HCT116 (cell line): ENCODE measurements around the gene CDC14A. TPM values are rescaled to one million over a fixed set of nuclear protein-coding genes. Genes with fewer than 3 reads are reported as not detected.

Experiments used
- ATAC-seq: fragments of 200-7000 bp; cut with Tn5 transposase; 2 replicates; pipeline ENCODE4 v1.9.1; 2020; ENCODE audit warnings: mild to moderate bottlenecking, moderate library complexity
- BruUV-seq: library from RNA; stranded (reverse); fragments of 400-500 nt; replicated peaks from 2 replicates; lab custom pipeline; 2021; lab: Mats Ljungman, UMichigan
- CTCF ChIA-PET: fragments of 300-600 bp; sonication (Branson Sonifier 250); formaldehyde crosslinking; loops from one replicate; lab custom pipeline; 2021; ENCODE audit warnings: antibody characterized with exemption; lab: Charles Lee
- POLR2A ChIA-PET: fragments of 300-600, 350-600 bp; sonication (Branson Sonifier 250); formaldehyde crosslinking; loops from one replicate; lab custom pipeline; 2021; ENCODE audit warnings: antibody characterized with exemption; lab: Charles Lee
- RAD21 ChIA-PET, 2 experiments: fragments of 300-600 bp; sonication (Branson Sonifier 250); formaldehyde crosslinking; loops; one replicate each; lab custom pipeline; 2023; ENCODE audit warnings: low total read pairs in 2 of 2; ENCODE audit not compliant: uncharacterized antibody in 2 of 2, unreplicated experiment in 2 of 2, low non-redundant PET in 1 of 2; lab: Charles Lee
- DNase-seq: peaks from one replicate; pipeline ENCODE4 v3.0.0-alpha.2; 2010; ENCODE audit warnings: low read depth, low spot score
- H2AFZ ChIP-seq: fragments of 200-600 bp; shearing (Covaris generic), sonication (generic); 2 replicates; pipeline ENCODE4 v1.6.1; 2017; ENCODE audit warnings: low read depth, mixed run types, mixed read lengths, antibody characterized with exemption, low read length; ENCODE audit not compliant: poor library complexity, severe bottlenecking
- H3K27ac ChIP-seq: 2 replicates; pipeline ENCODE4 v1.5.1; 2012; ENCODE audit warnings: low read depth, low read length
- H3K27me3 ChIP-seq: fragments of 200-600 bp; sonication (generic); 2 replicates; pipeline ENCODE4 v1.6.1; 2016; ENCODE audit warnings: mixed run types, low read length, mixed read lengths; ENCODE audit not compliant: insufficient read depth
- H3K36me3 ChIP-seq, 2 experiments: fragments of 200-500 bp in 1 of 2; fragments of 200-600 bp in 1 of 2; sonication (Bioruptor generic) in 1 of 2; sonication (generic) in 1 of 2; 2 replicates each; pipeline versions ENCODE4 v1.5.1 to v1.6.1; 2014 to 2016; ENCODE audit warnings: low read length in 2 of 2, inconsistent platforms in 1 of 2, mixed read lengths in 1 of 2, mixed run types in 1 of 2; ENCODE audit not compliant: insufficient read depth in 2 of 2, control insufficient read depth in 1 of 2
- H3K4me1 ChIP-seq, 2 experiments: fragments of 200-600 bp in 1 of 2; sonication (generic) in 1 of 2; 2 replicates each; pipeline versions ENCODE4 v1.5.1 to v1.6.1; 2012 to 2017; ENCODE audit warnings: low read length in 2 of 2, inconsistent platforms in 1 of 2, mild to moderate bottlenecking in 1 of 2, mixed read lengths in 1 of 2, mixed run types in 1 of 2, moderate library complexity in 1 of 2; ENCODE audit not compliant: insufficient read depth in 2 of 2, control insufficient read depth in 1 of 2
- H3K4me2 ChIP-seq: fragments of 200-600 bp; sonication (generic); 2 replicates; pipeline ENCODE4 v1.6.1; 2017; ENCODE audit warnings: mixed run types, low read length, mixed read lengths
- H3K4me3 ChIP-seq, 2 experiments: fragments of 200-600 bp in 1 of 2; sonication (generic) in 1 of 2; replicated peaks in 1 of 2; 2 replicates each; pipeline ENCODE4 v1.5.1; 2011 to 2016; ENCODE audit warnings: low read length in 2 of 2, control low read depth in 1 of 2, low read depth in 1 of 2, mild to moderate bottlenecking in 1 of 2, mixed read lengths in 1 of 2, mixed run types in 1 of 2
- H3K79me2 ChIP-seq: fragments of 200-600 bp; sonication (generic); 2 replicates; pipeline ENCODE4 v1.6.1; 2017; ENCODE audit warnings: mild to moderate bottlenecking, mixed run types, low read length, moderate library complexity, mixed read lengths; ENCODE audit not compliant: insufficient read depth
- H3K9ac ChIP-seq: fragments of 200-600 bp; sonication (generic); 2 replicates; pipeline ENCODE4 v1.6.1; 2016; ENCODE audit warnings: low read length, mixed read lengths
- H3K9me2 ChIP-seq: fragments of 200-600 bp; sonication (generic), shearing (Covaris generic); 2 replicates; pipeline ENCODE4 v1.6.1; 2017; ENCODE audit warnings: mixed run types, mild to moderate bottlenecking, moderate library complexity; ENCODE audit not compliant: insufficient read depth
- H3K9me3 ChIP-seq, 2 experiments: fragments of 200-500 bp in 1 of 2; fragments of 200-600 bp in 1 of 2; sonication (Bioruptor generic) in 1 of 2; sonication (generic) in 1 of 2; 2 replicates each; pipeline ENCODE4 v1.6.1; 2014 to 2017; ENCODE audit warnings: low read length in 2 of 2, mixed read lengths in 2 of 2, inconsistent platforms in 1 of 2, low read depth in 1 of 2, mild to moderate bottlenecking in 1 of 2, mixed run types in 1 of 2, moderate library complexity in 1 of 2; ENCODE audit not compliant: control insufficient read depth in 1 of 2, insufficient read depth in 1 of 2
- H4K20me1 ChIP-seq: fragments of 200-600 bp; sonication (generic), shearing (Covaris generic); 2 replicates; pipeline ENCODE4 v1.6.1; 2017; ENCODE audit warnings: mixed run types, mild to moderate bottlenecking, moderate library complexity; ENCODE audit not compliant: insufficient read depth
- CBX3 ChIP-seq: IDR thresholded peaks from 2 replicates; pipeline ENCODE4 v1.6.1; 2012; ENCODE audit warnings: low read depth
- POLR2AphosphoS5 ChIP-seq: IDR thresholded peaks from 2 replicates; pipeline ENCODE4 v1.6.1; 2011; ENCODE audit warnings: mild to moderate bottlenecking, low read depth, low read length, moderate library complexity
- RAD21 ChIP-seq: IDR thresholded peaks from 2 replicates; pipeline ENCODE4 v1.6.1; 2012; ENCODE audit warnings: low read depth, mild to moderate bottlenecking
- SIN3A ChIP-seq: IDR thresholded peaks from 2 replicates; pipeline ENCODE4 v1.6.1; 2012; ENCODE audit warnings: low read depth
- YY1 ChIP-seq: IDR thresholded peaks from 2 replicates; pipeline ENCODE4 v1.6.1; 2011; ENCODE audit warnings: low read length, low read depth, moderate library complexity, mild to moderate bottlenecking; ENCODE audit not compliant: insufficient replicate concordance; ENCODE audit errors: extremely low read depth
- intact Hi-C: fragments of 100-400 bp; cut with micrococcal nuclease; formaldehyde crosslinking; loops from 2 replicates; pipeline ENCODE4 v1.10.0; 2022
- total RNA-seq: library from RNA; stranded (reverse); gene quantifications from one replicate; pipeline ENCODE4 v1.2.1, GENCODE V29; 2021; ENCODE audit not compliant: unreplicated experiment
- TF ChIP-seq, protein P1 (sequence below): IDR thresholded peaks from 2 replicates; pipeline ENCODE4 v1.6.1; 2012
- TF ChIP-seq, protein P2 (sequence below), 3 experiments: fragments of 200-600 bp in 1 of 3; sonication (generic) in 1 of 3; IDR thresholded peaks in 2 of 3; conservative IDR thresholded peaks in 1 of 3; 2 replicates each; pipeline ENCODE4 v1.5.1; 2012 to 2017; ENCODE audit warnings: low read depth in 2 of 3, low read length in 2 of 3, antibody characterized with exemption in 1 of 3, borderline replicate concordance in 1 of 3, control low read depth in 1 of 3, mild to moderate bottlenecking in 1 of 3, mixed read lengths in 1 of 3, mixed run types in 1 of 3, moderate library complexity in 1 of 3; ENCODE audit not compliant: insufficient read depth in 1 of 3

Gene CDC14A
- total RNA-seq, 1 experiment from 2014 or later = 5.1 TPM

DNA sequence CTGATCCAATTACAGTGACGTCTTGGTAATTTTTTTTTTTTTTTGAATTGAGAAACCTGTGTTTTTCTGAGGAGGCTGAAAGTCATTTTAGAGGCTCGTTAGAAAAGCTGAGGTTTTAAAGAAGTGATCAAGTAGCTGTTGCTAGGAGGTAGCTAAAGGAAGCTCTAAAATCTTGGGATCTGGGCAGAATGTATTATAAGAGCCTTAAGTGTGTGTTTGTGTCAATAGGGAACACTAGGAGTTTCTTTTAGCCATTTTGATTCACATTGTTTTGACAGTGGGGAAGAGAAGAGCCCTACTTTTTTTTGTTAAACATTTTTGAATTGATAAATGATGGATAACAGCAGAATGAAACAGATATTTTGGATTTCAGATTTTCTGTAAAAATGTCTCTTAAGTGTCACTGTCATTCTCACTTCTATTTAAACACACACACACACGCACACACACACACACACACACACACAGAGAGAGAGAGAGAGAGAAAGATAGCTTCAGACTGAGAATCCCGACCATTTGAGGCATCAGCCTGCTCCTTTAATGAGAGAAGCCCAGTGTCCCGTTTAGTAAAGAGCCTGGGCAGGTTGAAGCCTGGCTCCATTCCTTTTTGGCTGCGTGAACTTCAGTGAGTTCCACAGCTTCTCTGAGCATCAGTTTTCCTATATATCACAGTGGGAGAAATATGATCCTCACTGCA is 106.5 kb downstream of the CDC14A start:
- no peak overlapping the region for H3K27ac ChIP-seq
- H3K36me3 ChIP-seq = no peaks in the 10 kb centered on the region
- no peaks in the 10 kb centered on the region for H3K9me3 ChIP-seq
- no peaks in the 10 kb centered on the region for H3K9me2 ChIP-seq
- H4K20me1 ChIP-seq = no peaks in the 10 kb centered on the region
- ChIA-PET CTCF (interaction anchor here (0.6 to 2.9 kb wide), 14 partner anchors 11 to 932 kb away, joined by 3 to 36 read pairs (median 4); partner anchors contain the start of genes DBT and TRMT13), POLR2A (no interaction called here)
- H3K27me3 ChIP-seq = no peaks in the 10 kb centered on the region
- H3K4me1 ChIP-seq = no peaks in the 10 kb centered on the region
- no peak for TF ChIP-seq SIN3A
- TF ChIP-seq, all 23 proteins: peak for 0
- peak overlapping the region; percentile 47 for H2AFZ ChIP-seq
- H3K9ac ChIP-seq = no peak overlapping the region
- 0 out of 2 replicates have a peak, but pooled peaks have one; percentile 18 for ATAC-seq
- peak overlapping the region; percentile 2; the same call in 1 of the 2 replicates for H3K4me2 ChIP-seq
- no TSS peak for BruUV-seq
- H3K4me3 ChIP-seq = no peak overlapping the region
- intact Hi-C loops = loop anchor here (1.0 to 10.0 kb wide), 4 partner anchors 327 to 1274 kb away; partner anchors contain the start of genes SASS6 and TRMT13
- RAD21 ChIA-PET = interaction anchor here (0.6 to 1.7 kb wide), 5 partner anchors 284 to 489 kb away, joined by 3 to 9 read pairs (median 3); partner anchors contain the start of gene SLC35A3 (in 1 of the 2)
- H3K79me2 ChIP-seq = no peaks in the 10 kb centered on the region
- DNase-seq = no peak

DNA sequence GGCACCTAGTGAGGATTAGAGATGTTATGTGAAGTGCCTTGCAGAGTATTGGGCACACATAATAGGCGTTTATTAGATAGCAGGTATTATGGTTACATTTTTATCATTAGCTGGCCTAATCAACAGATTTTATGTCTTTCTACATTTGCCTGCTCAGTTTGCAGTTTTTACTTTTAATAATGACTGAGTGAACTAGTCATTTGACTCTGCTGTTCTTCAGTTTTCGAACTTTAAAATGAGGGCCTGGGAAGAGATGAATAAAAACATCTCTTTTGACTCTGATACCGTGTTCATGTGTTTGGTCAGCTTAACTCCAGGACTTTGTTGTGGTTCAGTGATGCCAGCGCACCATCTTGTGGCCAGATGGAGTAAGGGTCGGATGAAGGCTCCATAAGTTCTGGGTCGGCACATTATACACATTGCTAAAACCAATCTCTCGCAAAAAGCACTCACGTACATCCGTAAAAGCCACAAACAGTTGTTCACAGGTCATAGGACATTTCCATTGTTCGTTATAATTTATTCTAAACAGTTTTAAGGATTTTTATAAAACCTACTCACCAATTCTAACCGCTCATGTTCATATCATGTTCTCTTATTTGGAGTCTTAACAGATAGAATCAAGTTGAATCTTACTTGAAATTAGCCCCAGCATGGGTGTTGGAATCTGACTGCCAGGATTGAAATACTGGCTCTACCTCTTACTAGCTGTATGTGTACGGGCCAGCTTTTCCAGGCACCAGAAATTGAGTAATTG is 107.2 kb downstream of the CDC14A start:
- Histone ChIP-seq H3K79me2 (no peaks in the 10 kb centered on the region), H3K36me3 (no peaks in the 10 kb centered on the region)
- intact Hi-C loops = loop anchor here (1.0 to 10.0 kb wide), 5 partner anchors 327 to 1275 kb away; partner anchors contain the start of genes SASS6 and TRMT13
- peak; percentile 92 for TF ChIP-seq RAD21
- TF ChIP-seq, protein P1, sequence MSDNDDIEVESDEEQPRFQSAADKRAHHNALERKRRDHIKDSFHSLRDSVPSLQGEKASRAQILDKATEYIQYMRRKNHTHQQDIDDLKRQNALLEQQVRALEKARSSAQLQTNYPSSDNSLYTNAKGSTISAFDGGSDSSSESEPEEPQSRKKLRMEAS = no peak
- no peak for TF ChIP-seq POLR2AphosphoS5
- TF ChIP-seq, protein P2, sequence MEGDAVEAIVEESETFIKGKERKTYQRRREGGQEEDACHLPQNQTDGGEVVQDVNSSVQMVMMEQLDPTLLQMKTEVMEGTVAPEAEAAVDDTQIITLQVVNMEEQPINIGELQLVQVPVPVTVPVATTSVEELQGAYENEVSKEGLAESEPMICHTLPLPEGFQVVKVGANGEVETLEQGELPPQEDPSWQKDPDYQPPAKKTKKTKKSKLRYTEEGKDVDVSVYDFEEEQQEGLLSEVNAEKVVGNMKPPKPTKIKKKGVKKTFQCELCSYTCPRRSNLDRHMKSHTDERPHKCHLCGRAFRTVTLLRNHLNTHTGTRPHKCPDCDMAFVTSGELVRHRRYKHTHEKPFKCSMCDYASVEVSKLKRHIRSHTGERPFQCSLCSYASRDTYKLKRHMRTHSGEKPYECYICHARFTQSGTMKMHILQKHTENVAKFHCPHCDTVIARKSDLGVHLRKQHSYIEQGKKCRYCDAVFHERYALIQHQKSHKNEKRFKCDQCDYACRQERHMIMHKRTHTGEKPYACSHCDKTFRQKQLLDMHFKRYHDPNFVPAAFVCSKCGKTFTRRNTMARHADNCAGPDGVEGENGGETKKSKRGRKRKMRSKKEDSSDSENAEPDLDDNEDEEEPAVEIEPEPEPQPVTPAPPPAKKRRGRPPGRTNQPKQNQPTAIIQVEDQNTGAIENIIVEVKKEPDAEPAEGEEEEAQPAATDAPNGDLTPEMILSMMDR (IDR thresholded peaks at IDR 0.05 in 2 of 3, conservative IDR thresholded peaks at IDR 0.05 in 1 of 3; ENCODE audit: borderline replicate concordance in 1 of 3, insufficient read depth in 1 of 3, low read depth in 2 of 3, low read length in 2 of 3) = peak; percentile 71 to 84 (median 81); a peak in 5 of 6 replicates
- TF ChIP-seq CBX3 = no peak
- no peak for TF ChIP-seq SIN3A
- peak; percentile 58 for TF ChIP-seq YY1
- TF ChIP-seq, all 23 proteins: peak for 3
- ChIA-PET RAD21 (interaction anchor here (0.6 to 1.7 kb wide), 5 partner anchors 285 to 490 kb away, joined by 3 to 9 read pairs (median 3); partner anchors contain the start of gene SLC35A3 (in 1 of the 2)), CTCF (interaction anchor here (0.6 to 2.9 kb wide), 14 partner anchors 12 to 933 kb away, joined by 3 to 36 read pairs (median 4); partner anchors contain the start of genes DBT and TRMT13), POLR2A (no interaction called here)
- ATAC-seq (peak; percentile 88), DNase-seq (peak; percentile 63)
- no peaks in the 10 kb centered on the region for H3K9me3 ChIP-seq
- no peaks in the 10 kb centered on the region for H3K9me2 ChIP-seq
- H3K27ac ChIP-seq = no peak overlapping the region
- peak overlapping the region; percentile 2; the same call in 1 of the 2 replicates for H3K4me2 ChIP-seq
- H2AFZ ChIP-seq = peak overlapping the region; percentile 47
- H3K4me3 ChIP-seq = no peak overlapping the region
- no TSS peak for BruUV-seq
- no peak overlapping the region for H3K9ac ChIP-seq
- H3K27me3 ChIP-seq = no peaks in the 10 kb centered on the region
- H3K4me1 ChIP-seq = no peaks in the 10 kb centered on the region
- no peaks in the 10 kb centered on the region for H4K20me1 ChIP-seq
